H1 (cell line): Measurements from ENCODE around the gene ZNF814. TPM values are rescaled to one million over a fixed set of nuclear protein-coding genes. Genes with fewer than 3 reads are reported as not detected.
"Not testable (repeated sequence)": the region's sequence is repeated elsewhere in the genome, so short reads cannot be mapped to it uniquely, and the experiment has no call there.

Experiments used
- CTCF ChIA-PET: fragments of 300-600 bp; sonication (Branson Sonifier 250); formaldehyde crosslinking; loops from one replicate; lab custom pipeline; 2021; ENCODE audit not compliant: partially characterized antibody; lab: Charles Lee
- POLR2A ChIA-PET: fragments of 300-600 bp; sonication (Branson Sonifier 250); formaldehyde crosslinking; loops from one replicate; lab custom pipeline; 2021; ENCODE audit warnings: inconsistent platforms; ENCODE audit not compliant: partially characterized antibody; lab: Charles Lee
- DNase-seq, 2 experiments: peaks; one replicate each; pipeline versions ENCODE4 v3.0.0 to v3.0.0-alpha.2; 2010 to 2022; ENCODE audit warnings: low spot score in 2 of 2, low read depth in 1 of 2, mixed read lengths in 1 of 2
- FAIRE-seq: peaks from 2 replicates; lab custom pipeline; 2011; peaks lifted over from hg19 to GRCh38; lab: Jason Lieb, UNC
- H2AFZ ChIP-seq: 2 replicates; pipeline ENCODE4 v1.8.1; 2012; ENCODE audit warnings: low read length, inconsistent platforms
- H2AK5ac ChIP-seq: 2 replicates; pipeline ENCODE4 v1.6.1; 2013; ENCODE audit warnings: low read depth, low read length
- H2BK120ac ChIP-seq: replicated peaks from 2 replicates; pipeline ENCODE3; 2013; ENCODE audit warnings: low read depth, low read length, inconsistent platforms
- H2BK12ac ChIP-seq: 2 replicates; pipeline ENCODE4 v1.6.1; 2013; ENCODE audit warnings: low read depth, low read length
- H2BK15ac ChIP-seq: 2 replicates; pipeline ENCODE4 v1.6.1; 2013; ENCODE audit warnings: low read length
- H2BK20ac ChIP-seq: 2 replicates; pipeline ENCODE4 v1.6.1; 2013; ENCODE audit warnings: low read length
- H2BK5ac ChIP-seq: 2 replicates; pipeline ENCODE4 v1.6.1; 2013; ENCODE audit warnings: low read depth, low read length
- H3K14ac ChIP-seq: 2 replicates; pipeline ENCODE4 v1.6.1; 2013; ENCODE audit warnings: inconsistent platforms; ENCODE audit not compliant: insufficient read length
- H3K18ac ChIP-seq: 2 replicates; pipeline ENCODE4 v1.6.1; 2013; ENCODE audit warnings: low read length; ENCODE audit errors: extremely low read depth
- H3K23ac ChIP-seq: 2 replicates; pipeline ENCODE4 v1.6.1; 2013; ENCODE audit warnings: inconsistent platforms; ENCODE audit not compliant: insufficient read length
- H3K23me2 ChIP-seq: 2 replicates; pipeline ENCODE4 v1.6.1; 2013; ENCODE audit warnings: low read depth, low read length
- H3K27ac ChIP-seq: 2 replicates; pipeline ENCODE4 v1.6.1; 2011; ENCODE audit warnings: low read depth, low read length, inconsistent platforms
- H3K27me3 ChIP-seq, 4 experiments: replicated peaks in 1 of 4; 1 replicate in 1 of 4; 2 replicates in 3 of 4; pipeline versions ENCODE4 v1.6.1 to v1.8.1; 2011 to 2013; ENCODE audit warnings: low read length in 3 of 4, mild to moderate bottlenecking in 3 of 4, inconsistent platforms in 2 of 4, mixed read lengths in 2 of 4, moderate library complexity in 1 of 4; ENCODE audit not compliant: control insufficient read depth in 3 of 4, insufficient read depth in 3 of 4; ENCODE audit errors: extremely low read depth in 1 of 4
- H3K36me3 ChIP-seq, 4 experiments: 2 replicates each; pipeline versions ENCODE4 v1.6.1 to v1.8.1; 2011 to 2013; ENCODE audit warnings: mild to moderate bottlenecking in 4 of 4, low read length in 3 of 4, moderate library complexity in 2 of 4, control low read depth in 1 of 4, inconsistent platforms in 1 of 4; ENCODE audit not compliant: insufficient read depth in 4 of 4, control insufficient read depth in 2 of 4
- H3K4ac ChIP-seq: replicated peaks from 2 replicates; pipeline ENCODE3; 2013; ENCODE audit warnings: low read length, low read depth, mixed read lengths, inconsistent platforms; ENCODE audit not compliant: insufficient read length
- H3K4me1 ChIP-seq, 4 experiments: replicated peaks in 1 of 4; 1 replicate in 1 of 4; 2 replicates in 3 of 4; pipeline versions ENCODE4 v1.6.1 to v1.8.1; 2011 to 2013; ENCODE audit warnings: low read length in 3 of 4, inconsistent platforms in 2 of 4, mixed read lengths in 1 of 4; ENCODE audit not compliant: insufficient read depth in 4 of 4, control insufficient read depth in 3 of 4
- H3K4me2 ChIP-seq, 2 experiments: 2 replicates each; pipeline versions ENCODE4 v1.6.1 to v1.8.1; 2011 to 2013; ENCODE audit warnings: low read depth in 2 of 2, low read length in 2 of 2, control low read depth in 1 of 2, inconsistent platforms in 1 of 2, mild to moderate bottlenecking in 1 of 2; ENCODE audit not compliant: insufficient read depth in 1 of 2
- H3K4me3 ChIP-seq, 4 experiments: fragments of 200-600, 300-600 bp in 1 of 4; sonication (generic), shearing (Covaris generic), sonication (Bioruptor Twin) in 1 of 4; 2 replicates each; pipeline versions ENCODE4 v1.5.1 to v1.8.1; 2011 to 2016; ENCODE audit warnings: low read length in 4 of 4, low read depth in 3 of 4, control low read depth in 2 of 4, inconsistent platforms in 2 of 4, mild to moderate bottlenecking in 2 of 4, mixed read lengths in 1 of 4, moderate library complexity in 1 of 4; ENCODE audit not compliant: insufficient read depth in 2 of 4; ENCODE audit errors: extremely low read depth in 1 of 4
- H3K56ac ChIP-seq: replicated peaks from 2 replicates; pipeline ENCODE3; 2013; ENCODE audit warnings: low read depth, mild to moderate bottlenecking, mixed read lengths, low read length, inconsistent platforms; ENCODE audit not compliant: insufficient read length
- H3K79me1 ChIP-seq: 2 replicates; pipeline ENCODE4 v1.6.1; 2013; ENCODE audit warnings: low read depth, low read length, control low read depth
- H3K79me2 ChIP-seq, 2 experiments: 2 replicates each; pipeline versions ENCODE4 v1.6.1 to v1.8.1; 2012 to 2013; ENCODE audit warnings: low read length in 2 of 2, mild to moderate bottlenecking in 2 of 2, inconsistent platforms in 1 of 2; ENCODE audit not compliant: insufficient read depth in 2 of 2, control insufficient read depth in 1 of 2
- H3K9ac ChIP-seq, 4 experiments: replicated peaks in 1 of 4; 1 replicate in 1 of 4; 2 replicates in 3 of 4; pipeline versions ENCODE4 v1.6.1 to v1.8.1; 2011 to 2013; ENCODE audit warnings: low read depth in 3 of 4, low read length in 3 of 4, control low read depth in 2 of 4, mild to moderate bottlenecking in 2 of 4, moderate library complexity in 2 of 4, inconsistent platforms in 1 of 4; ENCODE audit errors: extremely low read depth in 1 of 4
- H3K9me3 ChIP-seq, 2 experiments: 2 replicates each; pipeline versions ENCODE4 v1.6.1 to v1.8.1; 2012 to 2013; ENCODE audit warnings: mild to moderate bottlenecking in 2 of 2, moderate library complexity in 2 of 2, control low read depth in 1 of 2, inconsistent platforms in 1 of 2, low read depth in 1 of 2, low read length in 1 of 2, mixed read lengths in 1 of 2; ENCODE audit not compliant: insufficient read depth in 2 of 2
- H4K20me1 ChIP-seq, 2 experiments: replicated peaks in 1 of 2; 2 replicates each; pipeline versions ENCODE3 to v1.8.1; 2011 to 2013; ENCODE audit warnings: inconsistent platforms in 2 of 2, low read length in 2 of 2, mild to moderate bottlenecking in 1 of 2; ENCODE audit not compliant: insufficient read depth in 2 of 2, control insufficient read depth in 1 of 2
- H4K5ac ChIP-seq: 2 replicates; pipeline ENCODE4 v1.6.1; 2013; ENCODE audit warnings: low read length, low read depth, mixed read lengths, inconsistent platforms; ENCODE audit not compliant: insufficient read length
- H4K8ac ChIP-seq: 2 replicates; pipeline ENCODE4 v1.8.0; 2013; ENCODE audit warnings: mild to moderate bottlenecking, moderate library complexity, low read length, inconsistent platforms; ENCODE audit not compliant: insufficient read depth; ENCODE audit errors: extremely low read depth
- H4K91ac ChIP-seq: replicated peaks from 2 replicates; pipeline ENCODE3; 2013; ENCODE audit warnings: low read length, mixed read lengths, inconsistent platforms; ENCODE audit not compliant: insufficient read length
- WGBS, 2 experiments: shearing (Covaris generic) in 1 of 2; methylation state at CpG; one replicate each; pipeline versions ENCODE4 v1.1.6 to v1.1.7; 2013 to 2015; ENCODE audit warnings: low lambda C conversion rate in 2 of 2, mixed read lengths in 2 of 2, inconsistent platforms in 1 of 2, low coverage in 1 of 2, missing lambda C conversion rate in 1 of 2; ENCODE audit not compliant: insufficient replicate concordance in 2 of 2, insufficient coverage in 1 of 2, insufficient read length in 1 of 2; ENCODE audit errors: extremely low coverage in 1 of 2, missing lambda C conversion rate in 1 of 2; 5-methylcytosine and 5-hydroxymethylcytosine counted together
- polyA plus RNA-seq, 7 experiments: library from polyadenylated mRNA; depleted of rRNA in 3 of 7; stranded (reverse) in 5 of 7; unstranded in 2 of 7; fragments of >200 nt in 5 of 7; fragments of 200-250 nt in 2 of 7; gene quantifications; 1 replicate in 5 of 7; 2 replicates in 1 of 7; 4 replicates in 1 of 7; pipeline versions ENCODE4 v1.2.1 to v1.2.3, GENCODE V29; 2011 to 2013; ENCODE audit warnings: missing spikeins in 2 of 7, mixed read lengths in 2 of 7
- total RNA-seq: library from RNA; stranded (reverse); fragmentation: NEBNext Ultra II Directional; extraction: Animal tissue kit (Norgen Biotek cat#: 25700); gene quantifications from 2 replicates; pipeline ENCODE4 v1.2.1, GENCODE V29; 2021

The ZNF814 gene
- total and polyA plus RNA-seq, 2 of the 8 experiments (the other 6 are each of a cell fraction or from before 2014, with no cell fraction given): 90.9 to 99.6 TPM

- Histone ChIP-seq H3K36me3 (peaks cover 0 to 11% (median 0%) of the 10 kb centered on the region in 4 experiments; a peak in 3 of 8 replicates), H3K79me2 (peaks cover 18 to 69% of the 10 kb centered on the region in 2 experiments)
- H3K4me3 ChIP-seq, H3K79me1 ChIP-seq, H2BK20ac ChIP-seq, DNase-seq, H2BK15ac ChIP-seq, H3K4ac ChIP-seq, H2BK120ac ChIP-seq, H4K8ac ChIP-seq, H2BK12ac ChIP-seq, H4K20me1 ChIP-seq, H3K9me3 ChIP-seq, H4K5ac ChIP-seq, H3K27me3 ChIP-seq, H3K14ac ChIP-seq, H3K9ac ChIP-seq, H3K23ac ChIP-seq, H3K4me2 ChIP-seq, H3K27ac ChIP-seq, H4K91ac ChIP-seq, H3K18ac ChIP-seq, H2AK5ac ChIP-seq, FAIRE-seq, H3K56ac ChIP-seq, H2AFZ ChIP-seq, H2BK5ac ChIP-seq, H3K23me2 ChIP-seq, H3K4me1 ChIP-seq: not testable (repeated sequence)
- ChIA-PET POLR2A (interaction anchor here (3.1 to 5.6 kb wide), 3 partner anchors 9 to 29 kb away, joined by 20 to 52 read pairs (median 35); partner anchors contain the start of genes ZNF587 and ZNF587B), CTCF (interaction anchor here (1.1 to 3.8 kb wide), 2 partner anchors 8 to 77 kb away, joined by 3 to 15 read pairs; partner anchors contain the start of gene ZNF587B)
- WGBS, 2 experiments: 95% methylated on average over 2 of the region's 3 CpGs; no CpG with 5 or more reads in 1 of the 2 experiments
These were observed 67.3 kb downstream of the ZNF814 start for GRCh38 chr19:57821501-57821900.
